ENCODE measurements around the gene PRCC. TPM values are rescaled to one million over a fixed set of nuclear protein-coding genes. Genes with fewer than 3 reads are reported as not detected.

The PRCC gene
- polyA plus RNA-seq, 3 donors = 16.6 to 38.7 (median 35.8) TPM

GRCh38 chr1:156781585-156782186 lies 14.4 kb downstream of the PRCC start:
- no peak overlapping the region for H3K27ac ChIP-seq (ENCODE audit: low read depth, low read length)

GRCh38 chr1:156785458-156785857 lies 18.1 kb downstream of the PRCC start:
- 58 to 84% (median 75%) methylated on average over 6 of the region's 6 CpGs for whole genome bisulfite sequencing, 3 donors
- H3K27ac ChIP-seq (ENCODE audit: low read depth, low read length) = no peak overlapping the region

GRCh38 chr1:156786640-156787039 lies 19.3 kb downstream of the PRCC start:
- WGBS, 3 donors = 61 to 84% (median 73%) methylated on average over 10 of the region's 10 CpGs
- H3K27ac ChIP-seq (ENCODE audit: low read depth, low read length) = no peak overlapping the region

- WGBS, 3 donors = 89 to 97% (median 91%) methylated on average over 2 of the region's 2 CpGs
- H3K27ac ChIP-seq (ENCODE audit: low read depth, low read length) = no peak overlapping the region
These were observed 20.8 kb downstream of the PRCC start for GRCh38 chr1:156788136-156788535.

GRCh38 chr1:156789621-156790318 lies 22.4 kb downstream of the PRCC start:
- no peak overlapping the region for H3K27ac ChIP-seq (ENCODE audit: low read depth, low read length)

GRCh38 chr1:156794506-156795373 lies 27.4 kb downstream of the PRCC start:
- 81 to 91% (median 83%) methylated on average over 7 of the region's 7 CpGs for WGBS, 3 donors
- H3K27ac ChIP-seq (ENCODE audit: low read depth, low read length) = no peak overlapping the region

More at GRCh38 chr1:156789621-156790318, 22.4 kb downstream of the PRCC start:
- 86 to 96% (median 86%) methylated on average over 4 of the region's 4 CpGs for WGBS, 3 donors

- no peak overlapping the region for H3K27ac ChIP-seq (ENCODE audit: low read depth, low read length)
- 87 to 95% (median 90%) methylated on average over 5 of the region's 5 CpGs for WGBS, 3 donors
These were observed 28.0 kb downstream of the PRCC start for GRCh38 chr1:156795374-156795733.

GRCh38 chr1:156795787-156796186 lies 28.5 kb downstream of the PRCC start:
- WGBS, 3 donors = 40 to 59% (median 58%) methylated on average over 7 of the region's 7 CpGs
- H3K27ac ChIP-seq (ENCODE audit: low read depth, low read length) = no peak overlapping the region

DNA sequence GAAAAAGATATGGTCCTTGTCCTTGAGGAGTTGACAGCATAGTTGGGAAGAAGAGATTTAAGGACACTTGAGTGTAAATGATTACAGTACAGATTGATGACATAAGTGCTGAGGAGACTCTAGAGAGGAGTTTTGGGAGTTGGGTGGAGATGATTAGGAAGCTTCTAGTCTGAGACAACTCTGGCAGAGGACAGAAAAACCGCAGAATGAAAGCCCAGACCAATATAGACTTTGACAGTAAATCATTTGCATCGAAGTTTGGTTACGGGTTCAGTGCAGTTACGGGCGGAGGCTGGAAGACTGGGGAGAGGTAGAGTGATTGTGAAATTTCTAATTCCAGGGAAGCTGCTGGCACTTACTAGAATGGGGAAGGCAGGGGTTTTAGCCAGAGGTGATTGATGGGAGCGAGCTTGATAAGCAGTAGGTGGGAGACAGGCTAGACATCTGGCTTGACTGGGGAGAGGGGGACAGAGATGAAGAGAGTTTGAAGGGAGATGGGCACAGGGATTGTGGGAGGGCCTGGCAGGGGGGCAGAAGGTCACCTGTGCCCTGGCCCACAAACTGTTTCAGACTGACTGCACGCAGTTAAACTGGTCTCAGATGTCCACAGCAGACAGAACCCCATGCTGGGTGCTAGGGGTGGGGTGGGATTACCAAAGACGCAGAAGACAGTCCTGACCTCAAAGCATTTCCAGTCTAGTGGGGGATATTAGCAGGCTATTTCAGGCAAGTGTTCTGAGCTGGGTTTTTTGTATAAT lies 29.2 kb downstream of the PRCC start:
- no peak overlapping the region for H3K27ac ChIP-seq (ENCODE audit: low read depth, low read length)
- WGBS, 3 donors = 81 to 89% (median 82%) methylated on average over 8 of the region's 8 CpGs

DNA sequence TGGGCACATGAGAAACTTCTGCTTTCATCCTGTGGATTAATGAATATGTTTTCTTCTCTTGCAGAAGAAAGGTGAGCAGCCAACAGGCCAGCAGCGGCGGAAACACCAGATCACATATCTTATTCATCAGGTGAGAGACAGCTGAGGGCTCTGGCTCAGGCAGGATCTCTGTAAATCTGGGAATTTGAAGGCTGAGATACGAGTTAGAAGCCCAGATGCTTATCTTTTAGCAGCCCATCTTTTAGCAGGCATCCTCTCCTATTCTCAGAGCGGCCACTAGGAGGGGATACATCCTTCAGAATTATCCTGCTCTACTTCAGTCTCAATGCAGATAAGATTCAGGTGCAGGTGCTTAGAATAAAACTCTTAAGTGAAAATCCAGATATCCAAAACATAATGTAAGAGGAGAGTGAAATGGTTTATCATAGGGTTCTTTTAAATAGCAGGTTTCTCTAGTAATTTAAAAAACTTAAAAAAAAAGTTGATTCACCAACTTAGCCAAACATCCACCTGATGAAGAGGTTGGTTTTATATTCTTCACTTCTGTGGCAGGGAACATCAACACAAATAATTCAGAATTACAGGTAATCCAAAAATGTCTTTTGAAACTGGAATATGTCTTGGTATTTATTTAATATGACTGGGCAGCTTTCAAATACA lies 30.0 kb downstream of the PRCC start:
- 45 to 56% (median 53%) methylated on average over 4 of the region's 4 CpGs for WGBS, 3 donors

GRCh38 chr1:156801409-156802121 lies 34.2 kb downstream of the PRCC start:
- H3K27ac ChIP-seq (ENCODE audit: low read depth, low read length) = no peak overlapping the region
- 42 to 66% (median 55%) methylated on average over 7 of the region's 7 CpGs for WGBS, 3 donors

More for the DNA sequence above, 30.0 kb downstream of the PRCC start:
- no peak overlapping the region for H3K27ac ChIP-seq (ENCODE audit: low read depth, low read length)

DNA sequence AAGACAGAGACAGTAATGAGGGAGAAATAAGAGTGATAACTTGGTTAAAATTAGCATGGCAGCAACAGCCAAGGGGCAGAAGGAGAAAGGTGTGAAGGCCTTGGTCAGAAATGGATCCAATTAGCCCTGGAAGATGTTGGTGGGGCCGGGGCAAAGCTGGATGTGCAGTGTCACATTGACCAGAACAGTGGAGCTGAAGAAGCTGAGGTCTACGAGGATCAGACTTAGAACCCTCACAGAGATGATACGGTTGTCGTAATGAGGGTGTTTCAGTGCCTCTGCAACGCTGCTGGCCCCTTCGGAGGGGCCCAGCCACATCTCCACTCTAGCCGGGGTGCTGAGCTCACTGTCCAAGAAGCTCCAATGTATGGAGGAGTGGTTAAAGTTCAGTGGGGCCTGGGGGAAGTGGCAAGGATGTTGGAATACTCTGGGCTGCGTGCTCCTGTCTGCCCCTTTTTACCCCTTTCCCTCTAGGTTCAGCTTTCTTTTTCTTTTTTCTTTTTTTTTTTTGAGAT lies 35.1 kb downstream of the PRCC start:
- H3K27ac ChIP-seq (ENCODE audit: low read depth, low read length) = no peak overlapping the region
- 89 to 91% (median 90%) methylated on average over 8 of the region's 8 CpGs for WGBS, 3 donors

GRCh38 chr1:156803086-156803851 lies 35.9 kb downstream of the PRCC start:
- 87 to 95% (median 89%) methylated on average over 12 to 13 of the region's 13 CpGs for WGBS, 3 donors
- no peak overlapping the region for H3K27ac ChIP-seq (ENCODE audit: low read depth, low read length)

DNA sequence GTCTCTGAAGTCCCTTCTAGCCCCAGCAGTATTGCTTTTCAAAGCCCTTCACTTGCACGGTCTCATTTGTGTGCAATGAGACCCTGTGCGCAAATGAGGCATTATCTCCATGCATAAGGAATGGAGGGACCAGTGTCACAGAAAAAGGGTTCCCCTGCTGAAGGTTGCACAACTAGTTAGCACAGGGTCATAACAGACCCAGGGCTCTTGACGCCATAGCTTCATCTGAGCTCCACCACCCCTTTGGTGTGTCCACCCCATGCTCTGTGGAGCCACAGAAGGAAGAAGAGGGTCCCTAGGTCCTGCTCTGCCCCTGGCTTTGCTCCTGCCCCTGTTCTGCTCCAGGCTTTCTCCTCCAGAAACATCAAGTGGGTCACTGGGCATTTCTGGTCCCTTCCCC lies 36.7 kb downstream of the PRCC start:
- 70 to 78% (median 74%) methylated on average over 3 of the region's 3 CpGs for WGBS, 3 donors
- H3K27ac ChIP-seq (ENCODE audit: low read depth, low read length) = no peak overlapping the region

GRCh38 chr1:156804572-156805243 lies 37.4 kb downstream of the PRCC start:
- no peak overlapping the region for H3K27ac ChIP-seq (ENCODE audit: low read depth, low read length)
- 60 to 68% (median 65%) methylated on average over 6 of the region's 6 CpGs for WGBS, 3 donors

Data from adipose tissue (tissue), 3 donors.